ENCODE measurements around the gene ITPK1. TPM values are rescaled to one million over a fixed set of nuclear protein-coding genes. Genes with fewer than 3 reads are reported as not detected.

The ITPK1 gene
- total RNA-seq, 1 experiment from 2014 or later: 25.9 TPM

DNA sequence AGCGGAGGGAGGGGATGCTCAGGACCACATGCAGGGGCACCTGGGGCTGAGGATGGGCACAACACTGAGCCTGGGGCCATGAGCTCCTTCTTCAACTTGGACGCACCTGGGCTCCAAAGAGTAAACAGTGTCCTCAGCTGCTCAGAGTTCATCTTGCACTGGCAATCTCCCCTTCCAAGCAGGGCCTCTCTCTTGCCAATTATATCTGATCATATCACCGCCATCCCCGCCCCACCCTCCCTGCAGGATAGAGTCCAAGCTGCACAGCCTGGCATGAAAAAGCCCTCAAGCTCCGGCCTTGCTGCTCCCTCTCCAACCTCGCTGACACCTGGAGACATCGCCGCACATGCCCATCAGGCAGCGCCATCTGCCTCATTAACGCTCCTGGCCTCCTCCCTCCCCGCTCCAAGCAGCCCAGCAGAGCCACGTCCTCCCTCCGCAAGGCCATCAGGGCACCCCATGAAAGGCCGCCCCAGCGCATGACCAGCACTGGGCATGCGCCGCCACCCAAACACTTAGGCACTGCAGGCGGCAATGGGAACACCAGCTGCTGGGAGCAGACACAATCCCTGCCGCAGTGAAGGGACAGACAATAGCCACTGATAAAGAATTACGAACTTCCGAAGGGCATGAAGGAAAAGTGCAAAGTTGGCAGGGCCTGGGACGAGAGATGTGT lies 103.9 kb downstream of the ITPK1 start:
- H3K36me3 ChIP-seq (ENCODE audit: control insufficient read depth, insufficient read depth, low read length): no peaks in the 10 kb centered on the region
- BruUV-seq (replicated peaks): no TSS peak
- H3K4me3 ChIP-seq (ENCODE audit: low read depth in 2 of 2, low read length in 2 of 2): no peak overlapping the region
- ChIA-PET POLR2A (no interaction called here), CTCF (no interaction called here)
- intact Hi-C loops (cut with micrococcal nuclease; ENCODE audit: unreplicated experiment) (no loop called here), in situ Hi-C loops (cut with HindIII; ENCODE audit: low pct_unique_long_range_greater_than_20kb, low sequenced_read_pairs) (no loop called here)
- ATAC-seq (no peak), DNase-seq (ENCODE audit: low read depth, low spot score) (no peak)
- no peak overlapping the region for H3K27ac ChIP-seq (ENCODE audit: low read length)
- no peak for TF ChIP-seq SIN3A (IDR thresholded peaks at IDR 0.05; ENCODE audit: borderline replicate concordance, insufficient read depth, low read depth, low read length)
- no peak for TF ChIP-seq TCF7L2 (IDR thresholded peaks at IDR 0.05; ENCODE audit: low read depth, low read length)
- TF ChIP-seq, protein P1, sequence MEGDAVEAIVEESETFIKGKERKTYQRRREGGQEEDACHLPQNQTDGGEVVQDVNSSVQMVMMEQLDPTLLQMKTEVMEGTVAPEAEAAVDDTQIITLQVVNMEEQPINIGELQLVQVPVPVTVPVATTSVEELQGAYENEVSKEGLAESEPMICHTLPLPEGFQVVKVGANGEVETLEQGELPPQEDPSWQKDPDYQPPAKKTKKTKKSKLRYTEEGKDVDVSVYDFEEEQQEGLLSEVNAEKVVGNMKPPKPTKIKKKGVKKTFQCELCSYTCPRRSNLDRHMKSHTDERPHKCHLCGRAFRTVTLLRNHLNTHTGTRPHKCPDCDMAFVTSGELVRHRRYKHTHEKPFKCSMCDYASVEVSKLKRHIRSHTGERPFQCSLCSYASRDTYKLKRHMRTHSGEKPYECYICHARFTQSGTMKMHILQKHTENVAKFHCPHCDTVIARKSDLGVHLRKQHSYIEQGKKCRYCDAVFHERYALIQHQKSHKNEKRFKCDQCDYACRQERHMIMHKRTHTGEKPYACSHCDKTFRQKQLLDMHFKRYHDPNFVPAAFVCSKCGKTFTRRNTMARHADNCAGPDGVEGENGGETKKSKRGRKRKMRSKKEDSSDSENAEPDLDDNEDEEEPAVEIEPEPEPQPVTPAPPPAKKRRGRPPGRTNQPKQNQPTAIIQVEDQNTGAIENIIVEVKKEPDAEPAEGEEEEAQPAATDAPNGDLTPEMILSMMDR (IDR thresholded peaks at IDR 0.05): no peak
- TF ChIP-seq, protein P2, sequence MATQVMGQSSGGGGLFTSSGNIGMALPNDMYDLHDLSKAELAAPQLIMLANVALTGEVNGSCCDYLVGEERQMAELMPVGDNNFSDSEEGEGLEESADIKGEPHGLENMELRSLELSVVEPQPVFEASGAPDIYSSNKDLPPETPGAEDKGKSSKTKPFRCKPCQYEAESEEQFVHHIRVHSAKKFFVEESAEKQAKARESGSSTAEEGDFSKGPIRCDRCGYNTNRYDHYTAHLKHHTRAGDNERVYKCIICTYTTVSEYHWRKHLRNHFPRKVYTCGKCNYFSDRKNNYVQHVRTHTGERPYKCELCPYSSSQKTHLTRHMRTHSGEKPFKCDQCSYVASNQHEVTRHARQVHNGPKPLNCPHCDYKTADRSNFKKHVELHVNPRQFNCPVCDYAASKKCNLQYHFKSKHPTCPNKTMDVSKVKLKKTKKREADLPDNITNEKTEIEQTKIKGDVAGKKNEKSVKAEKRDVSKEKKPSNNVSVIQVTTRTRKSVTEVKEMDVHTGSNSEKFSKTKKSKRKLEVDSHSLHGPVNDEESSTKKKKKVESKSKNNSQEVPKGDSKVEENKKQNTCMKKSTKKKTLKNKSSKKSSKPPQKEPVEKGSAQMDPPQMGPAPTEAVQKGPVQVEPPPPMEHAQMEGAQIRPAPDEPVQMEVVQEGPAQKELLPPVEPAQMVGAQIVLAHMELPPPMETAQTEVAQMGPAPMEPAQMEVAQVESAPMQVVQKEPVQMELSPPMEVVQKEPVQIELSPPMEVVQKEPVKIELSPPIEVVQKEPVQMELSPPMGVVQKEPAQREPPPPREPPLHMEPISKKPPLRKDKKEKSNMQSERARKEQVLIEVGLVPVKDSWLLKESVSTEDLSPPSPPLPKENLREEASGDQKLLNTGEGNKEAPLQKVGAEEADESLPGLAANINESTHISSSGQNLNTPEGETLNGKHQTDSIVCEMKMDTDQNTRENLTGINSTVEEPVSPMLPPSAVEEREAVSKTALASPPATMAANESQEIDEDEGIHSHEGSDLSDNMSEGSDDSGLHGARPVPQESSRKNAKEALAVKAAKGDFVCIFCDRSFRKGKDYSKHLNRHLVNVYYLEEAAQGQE (IDR thresholded peaks at IDR 0.05; ENCODE audit: insufficient read depth in 1 of 2, low read depth in 2 of 2, low read length in 1 of 2): no peak
- TF ChIP-seq POLR2AphosphoS5 (IDR thresholded peaks at IDR 0.05; ENCODE audit: low read depth, low read length): no peak
- no peaks in the 10 kb centered on the region for H3K27me3 ChIP-seq (ENCODE audit: control insufficient read depth, insufficient read depth, low read length)
- no peaks in the 10 kb centered on the region for H3K4me1 ChIP-seq (ENCODE audit: control insufficient read depth, insufficient read depth, low read length)
- H3K9me3 ChIP-seq (ENCODE audit: control insufficient read depth, insufficient read depth, low read depth, low read length): no peaks in the 10 kb centered on the region

DNA sequence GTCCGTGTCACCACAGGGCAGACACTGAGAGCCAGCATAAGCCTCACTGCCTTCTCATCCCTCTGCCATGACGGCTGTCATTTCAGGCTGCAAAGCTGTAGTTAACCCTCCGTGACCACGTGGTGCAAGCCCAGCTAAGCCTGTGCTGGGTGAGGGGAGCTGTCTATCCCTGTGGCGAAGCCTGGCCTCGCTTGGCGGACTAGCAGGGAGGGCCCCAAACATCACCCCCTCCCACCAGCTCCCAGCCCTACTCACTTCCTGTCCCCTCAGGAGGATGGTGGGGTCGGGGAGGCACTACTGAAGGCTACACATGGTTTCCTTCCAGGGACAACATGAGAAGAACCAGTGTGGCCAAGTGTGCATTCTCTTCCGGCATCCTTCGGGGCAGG lies 104.6 kb downstream of the ITPK1 start:
- H3K9me3 ChIP-seq (ENCODE audit: control insufficient read depth, insufficient read depth, low read depth, low read length): no peaks in the 10 kb centered on the region
- no TSS peak for BruUV-seq (replicated peaks)
- no peaks in the 10 kb centered on the region for H3K36me3 ChIP-seq (ENCODE audit: control insufficient read depth, insufficient read depth, low read length)
- TF ChIP-seq TCF7L2 (IDR thresholded peaks at IDR 0.05; ENCODE audit: low read depth, low read length) (no peak), SIN3A (IDR thresholded peaks at IDR 0.05; ENCODE audit: borderline replicate concordance, insufficient read depth, low read depth, low read length) (no peak), POLR2AphosphoS5 (IDR thresholded peaks at IDR 0.05; ENCODE audit: low read depth, low read length) (no peak)
- TF ChIP-seq, protein P2 (IDR thresholded peaks at IDR 0.05; ENCODE audit: insufficient read depth in 1 of 2, low read depth in 2 of 2, low read length in 1 of 2): no peak
- TF ChIP-seq, protein P1 (IDR thresholded peaks at IDR 0.05): no peak
- H3K4me3 ChIP-seq (ENCODE audit: low read depth in 2 of 2, low read length in 2 of 2): no peak overlapping the region
- in situ Hi-C loops (cut with HindIII; ENCODE audit: low pct_unique_long_range_greater_than_20kb, low sequenced_read_pairs) (no loop called here), intact Hi-C loops (cut with micrococcal nuclease; ENCODE audit: unreplicated experiment) (no loop called here)
- H3K27ac ChIP-seq (ENCODE audit: low read length): no peak overlapping the region
- ChIA-PET CTCF (no interaction called here), POLR2A (no interaction called here)
- no peaks in the 10 kb centered on the region for H3K27me3 ChIP-seq (ENCODE audit: control insufficient read depth, insufficient read depth, low read length)
- ATAC-seq: no peak
- H3K4me1 ChIP-seq (ENCODE audit: control insufficient read depth, insufficient read depth, low read length): no peaks in the 10 kb centered on the region
- no peak for DNase-seq (ENCODE audit: low read depth, low spot score)

Measured in Panc1 (cell line).